ENCODE data around the gene MRPS23. TPM values are rescaled to one million over a fixed set of nuclear protein-coding genes. Genes with fewer than 3 reads are reported as not detected.

Gene MRPS23
- total and polyA plus RNA-seq, 2 of the 13 experiments (the other 11 are each of a cell fraction or from before 2014, with no cell fraction given): 63.2 to 181 TPM

GRCh38 chr17:57838453-57838852, 11.4 kb downstream of the MRPS23 start (continued):
- TF ChIP-seq TERF1 (CRISPR knock-in tag; IDR thresholded peaks at IDR 0.05): no peak
- no peak for TF ChIP-seq U2AF2 (IDR thresholded peaks at IDR 0.05; ENCODE audit: low read depth, low read length)
- no peak for TF ChIP-seq GLMP (CRISPR knock-in tag; IDR thresholded peaks at IDR 0.05; ENCODE audit: borderline replicate concordance)
- TF ChIP-seq, protein P1, sequence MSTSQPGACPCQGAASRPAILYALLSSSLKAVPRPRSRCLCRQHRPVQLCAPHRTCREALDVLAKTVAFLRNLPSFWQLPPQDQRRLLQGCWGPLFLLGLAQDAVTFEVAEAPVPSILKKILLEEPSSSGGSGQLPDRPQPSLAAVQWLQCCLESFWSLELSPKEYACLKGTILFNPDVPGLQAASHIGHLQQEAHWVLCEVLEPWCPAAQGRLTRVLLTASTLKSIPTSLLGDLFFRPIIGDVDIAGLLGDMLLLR (CRISPR knock-in tag; IDR thresholded peaks at IDR 0.05): no peak
- no peak for TF ChIP-seq KDM4B (CRISPR knock-in tag; IDR thresholded peaks at IDR 0.05)
- no peak for TF ChIP-seq RORA (CRISPR knock-in tag; IDR thresholded peaks at IDR 0.05)
- TF ChIP-seq, protein P2, sequence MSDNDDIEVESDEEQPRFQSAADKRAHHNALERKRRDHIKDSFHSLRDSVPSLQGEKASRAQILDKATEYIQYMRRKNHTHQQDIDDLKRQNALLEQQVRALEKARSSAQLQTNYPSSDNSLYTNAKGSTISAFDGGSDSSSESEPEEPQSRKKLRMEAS (IDR thresholded peaks at IDR 0.05): peak; percentile 94
- no peak for TF ChIP-seq NFKB2 (CRISPR knock-in tag; IDR thresholded peaks at IDR 0.05; ENCODE audit: borderline replicate concordance)
- TF ChIP-seq RXRB (CRISPR knock-in tag; IDR thresholded peaks at IDR 0.05; ENCODE audit: borderline replicate concordance): peak; percentile 99
- TF ChIP-seq, protein P3, sequence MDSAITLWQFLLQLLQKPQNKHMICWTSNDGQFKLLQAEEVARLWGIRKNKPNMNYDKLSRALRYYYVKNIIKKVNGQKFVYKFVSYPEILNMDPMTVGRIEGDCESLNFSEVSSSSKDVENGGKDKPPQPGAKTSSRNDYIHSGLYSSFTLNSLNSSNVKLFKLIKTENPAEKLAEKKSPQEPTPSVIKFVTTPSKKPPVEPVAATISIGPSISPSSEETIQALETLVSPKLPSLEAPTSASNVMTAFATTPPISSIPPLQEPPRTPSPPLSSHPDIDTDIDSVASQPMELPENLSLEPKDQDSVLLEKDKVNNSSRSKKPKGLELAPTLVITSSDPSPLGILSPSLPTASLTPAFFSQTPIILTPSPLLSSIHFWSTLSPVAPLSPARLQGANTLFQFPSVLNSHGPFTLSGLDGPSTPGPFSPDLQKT (CRISPR knock-in tag; IDR thresholded peaks at IDR 0.05; ENCODE audit: borderline replicate concordance): no peak
- 0 out of 2 replicates have a peak, but pooled peaks have one; percentile 24 for TF ChIP-seq ZNF264 (CRISPR knock-in tag; IDR thresholded peaks at IDR 0.05)
- TF ChIP-seq, protein P4, sequence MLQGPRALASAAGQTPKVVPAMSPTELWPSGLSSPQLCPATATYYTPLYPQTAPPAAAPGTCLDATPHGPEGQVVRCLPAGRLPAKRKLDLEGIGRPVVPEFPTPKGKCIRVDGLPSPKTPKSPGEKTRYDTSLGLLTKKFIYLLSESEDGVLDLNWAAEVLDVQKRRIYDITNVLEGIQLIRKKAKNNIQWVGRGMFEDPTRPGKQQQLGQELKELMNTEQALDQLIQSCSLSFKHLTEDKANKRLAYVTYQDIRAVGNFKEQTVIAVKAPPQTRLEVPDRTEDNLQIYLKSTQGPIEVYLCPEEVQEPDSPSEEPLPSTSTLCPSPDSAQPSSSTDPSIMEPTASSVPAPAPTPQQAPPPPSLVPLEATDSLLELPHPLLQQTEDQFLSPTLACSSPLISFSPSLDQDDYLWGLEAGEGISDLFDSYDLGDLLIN (CRISPR knock-in tag; IDR thresholded peaks at IDR 0.05; ENCODE audit: borderline replicate concordance): no peak
- no peak for TF ChIP-seq ZFP62 (CRISPR knock-in tag; IDR thresholded peaks at IDR 0.05)
- TF ChIP-seq SMC3 (IDR thresholded peaks at IDR 0.05; ENCODE audit: low read length): peak; percentile 45; the same call in 1 of the 2 replicates
- TF ChIP-seq ZNF598 (CRISPR knock-in tag; IDR thresholded peaks at IDR 0.05; ENCODE audit: borderline replicate concordance): no peak
- TF ChIP-seq U2AF1 (optimal IDR thresholded peaks at IDR 0.05; ENCODE audit: low read depth, low read length): no peak
- no peak for TF ChIP-seq TSC22D2 (CRISPR knock-in tag; IDR thresholded peaks at IDR 0.05; ENCODE audit: borderline replicate concordance)
- TF ChIP-seq TFDP2 (CRISPR knock-in tag; IDR thresholded peaks at IDR 0.05): no peak; the same call in 1 of the 2 replicates
- no peak for TF ChIP-seq HNRNPUL1 (IDR thresholded peaks at IDR 0.05; ENCODE audit: low read depth, low read length)
- TF ChIP-seq KDM1A (CRISPR knock-in tag; IDR thresholded peaks at IDR 0.05): 0 out of 2 replicates have a peak, but pooled peaks have one; percentile 52
- TF ChIP-seq MTA1 (CRISPR knock-in tag; IDR thresholded peaks at IDR 0.05; ENCODE audit: borderline replicate concordance): no peak; the same call in 1 of the 2 replicates
- TF ChIP-seq ZNF24 (IDR thresholded peaks at IDR 0.05): no peak
- peak; percentile 77; the same call in 1 of the 2 replicates for TF ChIP-seq LCORL (IDR thresholded peaks at IDR 0.05)
- peak; percentile 97 for TF ChIP-seq LCORL (CRISPR knock-in tag; IDR thresholded peaks at IDR 0.05)
- TF ChIP-seq PHF21A (CRISPR knock-in tag; IDR thresholded peaks at IDR 0.05): peak; percentile 81
- no peak for TF ChIP-seq HCFC1 (IDR thresholded peaks at IDR 0.05; ENCODE audit: low read depth, low read length)

All from HepG2 (cell line).